H7 (cell line): ENCODE results near the gene MEGF10. TPM values are rescaled to one million over a fixed set of nuclear protein-coding genes. Genes with fewer than 3 reads are reported as not detected.

ENCODE experiments used
- DNase-seq: peaks from one replicate; pipeline ENCODE4 v3.0.0; 2012
- H3K27me3 ChIP-seq: 2 replicates; pipeline ENCODE4 v1.6.0; 2011; ENCODE audit warnings: mild to moderate bottlenecking, low read length; ENCODE audit not compliant: control insufficient read depth, insufficient read depth
- H3K36me3 ChIP-seq: replicated peaks from 2 replicates; pipeline ENCODE4 v1.5.1; 2011; ENCODE audit warnings: low read length; ENCODE audit not compliant: control insufficient read depth, insufficient read depth
- H3K4me3 ChIP-seq: 2 replicates; pipeline ENCODE4 v1.5.1; 2011; ENCODE audit warnings: low read depth, mild to moderate bottlenecking, control low read depth, low read length, moderate library complexity; ENCODE audit not compliant: insufficient read depth
- total RNA-seq: library from RNA; depleted of rRNA; stranded (reverse); fragments of >200 nt; shearing (Covaris generic); gene quantifications from 2 replicates; pipeline ENCODE4 v1.2.3, GENCODE V29; 2014

The MEGF10 gene
- total RNA-seq, 1 experiment from 2014 or later = 18.6 TPM

DNA sequence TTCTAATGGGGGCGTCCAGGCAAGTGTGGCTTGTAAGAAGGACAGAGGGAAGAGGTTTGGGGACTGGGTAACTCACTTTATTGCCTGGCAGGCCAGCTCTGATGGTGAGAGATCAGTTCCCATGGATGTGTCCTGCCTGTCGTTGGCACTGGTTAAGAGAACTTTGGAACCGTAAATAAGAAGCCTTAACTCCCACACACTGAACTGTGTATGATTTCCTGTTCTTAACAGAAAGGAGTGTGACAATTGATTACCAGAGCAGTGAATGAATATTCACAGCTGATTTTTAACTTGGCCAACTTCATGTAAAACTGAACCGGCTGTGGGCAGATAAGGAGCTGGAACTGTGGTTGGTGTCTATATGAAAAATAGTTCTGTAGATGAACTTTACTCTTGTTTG, 63.2 kb downstream of the MEGF10 start:
- no peak overlapping the region for H3K4me3 ChIP-seq
- H3K36me3 ChIP-seq = no peaks in the 10 kb centered on the region; the same call in 1 of the 2 replicates
- no peaks in the 10 kb centered on the region for H3K27me3 ChIP-seq
- DNase-seq = no peak

DNA sequence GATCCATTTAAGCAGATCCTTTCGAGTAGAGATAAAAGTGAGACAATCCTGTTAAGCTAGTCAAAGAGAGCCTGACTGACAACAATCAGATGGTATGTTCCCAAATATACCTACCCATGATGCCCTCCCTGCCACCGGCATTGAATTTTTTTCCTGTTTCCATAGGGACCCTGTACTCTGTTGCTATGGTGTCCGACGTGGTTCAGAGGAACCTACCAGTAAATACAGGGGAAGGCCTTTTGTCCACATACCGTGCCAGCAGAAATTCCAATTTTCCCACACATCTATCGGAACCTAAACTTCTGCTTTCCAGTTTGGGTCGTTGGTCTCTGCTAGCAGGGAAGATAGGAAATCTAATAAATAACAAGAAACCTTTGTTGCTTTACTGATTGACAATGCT, 64.7 kb downstream of the MEGF10 start:
- no peaks in the 10 kb centered on the region for H3K27me3 ChIP-seq
- no peak for DNase-seq
- no peak overlapping the region for H3K4me3 ChIP-seq
- no peaks in the 10 kb centered on the region; the same call in 1 of the 2 replicates for H3K36me3 ChIP-seq

DNA sequence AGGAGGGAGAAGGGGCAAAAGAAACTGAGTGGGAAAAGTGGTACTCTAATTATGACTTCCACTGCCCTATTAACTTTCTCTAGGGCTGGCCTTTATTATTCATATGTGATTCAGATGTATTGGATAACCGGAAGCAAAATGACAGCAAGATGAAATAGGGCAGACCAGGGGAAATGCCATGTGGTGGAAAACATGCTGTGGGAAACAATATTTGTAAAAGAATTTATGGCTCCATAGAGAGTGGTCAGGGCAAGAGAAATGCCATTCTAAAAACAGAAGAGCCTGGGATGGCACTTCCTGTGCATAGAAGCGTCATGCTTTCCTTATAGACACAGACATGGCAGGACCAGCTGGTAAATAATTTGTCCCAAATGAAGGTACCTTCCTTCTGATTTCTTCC, 67.7 kb downstream of the MEGF10 start:
- no peaks in the 10 kb centered on the region for H3K27me3 ChIP-seq
- H3K36me3 ChIP-seq = no peaks in the 10 kb centered on the region
- DNase-seq = no peak
- H3K4me3 ChIP-seq = no peak overlapping the region

DNA sequence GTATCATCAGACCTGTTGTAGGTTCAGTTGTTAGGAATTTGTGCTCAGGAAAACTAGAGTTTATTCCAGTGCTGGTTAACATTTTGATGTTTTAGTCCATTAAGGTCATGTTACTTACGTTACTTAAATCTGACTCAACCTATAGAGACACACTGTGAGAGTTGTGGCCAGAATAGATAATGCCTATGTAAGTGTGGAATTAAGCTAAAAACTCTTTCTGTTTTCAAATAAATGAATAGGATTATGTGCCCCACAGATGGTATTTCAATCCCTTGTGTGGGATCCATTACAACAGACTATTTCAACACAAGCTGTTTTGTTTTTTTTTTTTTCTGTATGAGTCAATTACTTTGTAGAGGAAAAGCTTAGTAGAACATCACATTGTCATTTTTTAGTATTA, 68.1 kb downstream of the MEGF10 start:
- H3K27me3 ChIP-seq = no peaks in the 10 kb centered on the region
- no peaks in the 10 kb centered on the region for H3K36me3 ChIP-seq
- H3K4me3 ChIP-seq = no peak overlapping the region
- DNase-seq = no peak

DNA sequence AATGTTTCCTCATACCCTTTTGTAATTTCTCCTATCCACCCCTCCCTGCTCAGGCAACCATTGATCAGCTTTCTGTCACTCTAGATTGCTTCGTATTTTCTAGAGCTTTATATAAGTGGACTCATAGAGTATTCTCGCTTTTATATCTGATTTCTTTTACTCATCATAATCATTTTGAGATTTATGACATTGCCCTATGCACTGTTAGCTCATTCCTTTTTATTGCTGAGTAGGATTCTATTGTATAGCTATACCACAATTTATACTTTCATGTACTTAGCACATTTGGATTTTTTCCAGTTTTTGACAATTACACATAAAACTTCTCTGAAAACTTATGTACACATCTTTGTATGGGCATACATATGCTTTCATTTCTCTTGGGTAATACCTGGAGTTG, 68.9 kb downstream of the MEGF10 start:
- no peak for DNase-seq
- H3K27me3 ChIP-seq = no peaks in the 10 kb centered on the region
- H3K36me3 ChIP-seq = no peaks in the 10 kb centered on the region
- H3K4me3 ChIP-seq = no peak overlapping the region

DNA sequence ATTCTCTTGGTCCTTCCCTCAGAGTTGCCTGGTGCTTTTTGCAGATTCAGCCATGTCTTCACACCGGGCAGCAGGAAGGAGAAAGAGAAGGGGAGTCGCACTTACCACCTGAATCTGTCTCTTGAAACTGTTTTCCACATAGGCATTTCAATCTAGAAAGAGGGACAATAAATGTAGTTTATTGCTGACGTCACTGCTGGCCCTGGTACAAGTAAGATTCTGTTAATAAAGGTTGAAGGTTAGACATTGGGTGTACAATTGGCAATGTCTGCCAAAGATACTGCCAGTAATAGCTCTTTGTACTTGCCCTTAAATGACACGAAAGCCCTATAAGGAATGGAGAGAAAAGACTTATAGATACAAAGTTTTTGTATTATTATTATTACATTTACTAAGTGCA, 72.8 kb downstream of the MEGF10 start:
- H3K36me3 ChIP-seq = no peaks in the 10 kb centered on the region
- no peaks in the 10 kb centered on the region for H3K27me3 ChIP-seq
- no peak overlapping the region for H3K4me3 ChIP-seq
- DNase-seq = no peak

DNA sequence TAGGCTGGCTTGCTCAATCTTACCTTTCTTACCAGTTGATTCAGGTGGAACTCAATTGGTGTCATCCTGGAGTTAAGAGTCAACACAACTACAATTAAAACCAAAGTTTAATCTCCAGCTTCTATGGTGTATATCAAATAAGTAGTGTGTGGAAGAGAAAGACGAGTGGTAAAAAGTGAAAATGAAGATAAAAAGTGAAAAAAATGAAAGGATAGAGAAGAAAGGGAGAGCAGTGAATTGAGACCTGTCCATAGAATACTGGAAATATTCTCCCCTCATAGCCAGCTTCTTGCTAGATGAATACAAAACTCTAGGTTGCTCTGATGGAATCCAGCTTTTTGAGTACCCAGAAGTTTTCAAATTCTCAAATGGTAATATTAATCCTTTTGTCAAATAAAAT, 76.4 kb downstream of the MEGF10 start:
- H3K27me3 ChIP-seq = no peaks in the 10 kb centered on the region
- no peak for DNase-seq
- H3K36me3 ChIP-seq = no peaks in the 10 kb centered on the region
- no peak overlapping the region for H3K4me3 ChIP-seq

DNA sequence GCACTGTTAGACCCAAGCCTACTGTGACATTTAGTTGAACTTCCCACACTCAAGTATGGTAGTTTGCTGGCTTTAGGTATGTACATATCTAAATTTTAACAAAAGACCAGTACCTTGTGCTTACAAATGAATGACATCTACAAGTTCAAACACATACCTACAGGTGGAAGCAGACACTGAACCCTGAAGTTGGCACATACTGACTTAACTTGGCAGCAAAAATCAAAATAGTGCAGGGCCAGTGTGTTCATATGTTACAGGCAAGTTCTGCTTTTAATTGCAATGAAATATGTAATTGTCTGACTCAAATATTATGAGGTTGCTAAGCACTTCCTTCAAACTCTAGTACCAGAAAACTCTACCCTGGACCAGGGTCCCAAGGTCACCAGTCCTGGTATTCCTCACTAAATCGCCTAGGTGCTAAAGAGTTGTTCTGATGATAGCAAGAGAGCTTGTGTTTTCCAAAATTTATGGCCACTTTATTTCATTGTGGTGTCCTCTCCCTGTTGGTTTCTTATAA, 77.4 kb downstream of the MEGF10 start:
- Histone ChIP-seq H3K4me3 (no peak overlapping the region), H3K36me3 (no peaks in the 10 kb centered on the region), H3K27me3 (no peaks in the 10 kb centered on the region)
- DNase-seq = no peak

DNA sequence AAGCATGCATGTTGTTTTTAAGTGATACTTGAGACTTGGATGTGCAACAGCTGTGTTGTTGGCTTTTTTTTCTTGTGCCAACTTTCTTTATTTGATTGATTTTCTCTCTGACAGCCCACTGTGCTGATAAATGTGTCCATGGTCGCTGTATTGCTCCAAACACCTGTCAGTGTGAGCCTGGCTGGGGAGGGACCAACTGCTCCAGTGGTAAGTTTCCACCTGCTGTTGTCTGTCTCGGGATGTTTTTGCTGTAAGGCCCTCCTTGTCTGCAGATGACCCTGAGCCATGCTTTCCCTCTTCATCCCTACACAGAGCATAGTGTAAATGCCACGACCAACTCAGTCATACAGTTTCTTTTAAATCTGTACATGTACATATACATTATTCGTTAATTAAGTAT, 79.2 kb downstream of the MEGF10 start:
- no peak for DNase-seq
- no peak overlapping the region for H3K4me3 ChIP-seq
- H3K27me3 ChIP-seq = no peaks in the 10 kb centered on the region
- H3K36me3 ChIP-seq = peaks cover 1% of the 10 kb centered on the region

DNA sequence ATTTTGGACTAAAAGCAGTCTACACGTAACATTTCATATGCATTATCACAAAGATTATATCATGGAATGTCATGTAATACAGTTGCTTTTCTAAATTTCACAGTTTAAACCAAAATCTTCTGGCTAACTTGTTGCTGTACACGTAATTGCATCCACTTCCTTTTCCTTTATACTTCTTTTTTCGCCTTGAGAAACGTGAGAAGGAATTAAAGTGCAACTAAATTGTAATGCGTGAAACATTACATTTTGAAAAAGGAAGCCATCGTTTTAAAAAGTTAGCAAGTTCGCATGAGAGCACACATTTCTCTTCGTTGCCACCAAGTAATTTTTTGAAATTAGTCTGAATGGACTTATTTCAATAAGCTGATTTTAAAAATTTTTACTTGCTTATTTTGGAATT, 80.0 kb downstream of the MEGF10 start:
- H3K36me3 ChIP-seq = peaks cover 1% of the 10 kb centered on the region
- H3K27me3 ChIP-seq = no peaks in the 10 kb centered on the region
- H3K4me3 ChIP-seq = no peak overlapping the region
- DNase-seq = no peak

DNA sequence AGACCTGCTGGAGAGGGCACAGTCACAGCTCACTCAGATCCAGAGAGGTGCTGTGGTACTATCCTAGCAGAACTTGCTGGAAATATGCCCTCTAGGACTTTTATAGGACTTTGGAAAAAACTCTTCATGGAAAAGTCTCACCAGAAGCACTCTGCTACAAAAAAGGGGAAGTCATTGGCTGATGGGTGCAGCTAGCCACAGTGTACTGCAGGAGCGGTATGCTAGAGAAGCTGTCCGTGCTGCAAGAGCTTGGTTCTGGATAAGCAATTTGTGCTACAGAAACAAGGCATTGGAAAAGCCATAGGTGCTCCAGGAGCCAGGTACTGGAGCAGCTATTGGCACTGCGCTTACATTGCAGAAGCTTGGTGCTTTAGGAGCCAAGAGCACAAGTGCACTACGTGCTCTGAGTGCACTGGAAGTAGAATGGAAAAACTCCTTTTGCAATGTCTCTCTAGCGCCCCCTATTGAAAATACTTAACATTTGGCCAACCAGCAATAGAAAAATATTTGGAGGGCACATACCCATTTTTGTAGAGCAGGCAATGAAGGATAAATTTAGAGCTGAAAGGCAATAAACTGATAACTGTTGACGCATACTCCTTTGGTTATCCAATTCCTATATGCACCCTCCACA, 83.4 kb downstream of the MEGF10 start:
- DNase-seq = no peak
- peaks cover 1% of the 10 kb centered on the region for H3K36me3 ChIP-seq
- H3K4me3 ChIP-seq = no peak overlapping the region
- H3K27me3 ChIP-seq = no peaks in the 10 kb centered on the region

DNA sequence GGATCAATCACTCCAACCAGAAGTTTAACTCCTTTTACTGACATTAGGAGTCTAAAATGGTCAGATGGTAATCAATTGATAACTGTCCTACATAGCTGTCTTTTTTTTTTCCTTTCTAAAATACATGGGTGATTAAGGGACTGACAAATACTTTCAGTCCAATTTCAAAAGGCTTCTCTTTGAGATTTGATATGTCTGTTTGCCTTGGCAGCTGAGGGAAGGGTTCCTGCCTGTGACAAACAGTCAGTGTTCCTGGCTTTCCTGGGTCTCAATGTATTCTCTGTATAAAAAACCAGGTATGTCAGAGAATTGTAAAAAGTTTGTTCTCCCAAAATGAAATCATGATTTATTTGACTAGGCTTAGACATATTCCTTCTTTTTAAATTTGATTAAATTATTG, 84.5 kb downstream of the MEGF10 start:
- Histone ChIP-seq H3K27me3 (no peaks in the 10 kb centered on the region), H3K36me3 (peaks cover 1% of the 10 kb centered on the region), H3K4me3 (no peak overlapping the region)
- DNase-seq = no peak

DNA sequence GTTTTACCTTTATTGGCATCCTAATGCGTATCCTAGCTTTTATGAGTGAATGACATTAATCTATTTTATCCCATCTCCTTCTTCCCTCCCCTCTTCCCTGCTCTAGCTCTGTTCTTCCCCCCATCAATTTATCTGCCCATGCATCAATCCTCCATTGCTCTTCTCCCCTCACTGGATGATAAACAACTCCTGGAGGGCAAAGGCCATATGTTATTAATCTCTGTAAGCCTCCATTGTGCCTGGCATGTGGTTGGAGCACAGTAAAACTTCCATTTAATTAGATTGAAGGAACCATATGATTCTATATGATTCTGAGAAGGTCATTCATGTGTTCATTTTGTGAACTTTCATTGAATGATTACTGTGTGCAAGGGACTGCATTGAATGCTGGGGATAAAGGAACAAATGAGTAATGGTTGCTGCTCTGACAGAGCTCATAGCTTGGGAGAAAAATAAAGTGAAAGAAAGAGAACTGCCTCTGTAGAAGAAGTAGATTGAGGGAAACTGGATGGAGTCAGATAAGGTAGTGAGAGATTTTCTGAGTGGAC, 85.0 kb downstream of the MEGF10 start:
- Histone ChIP-seq H3K36me3 (peaks cover 1% of the 10 kb centered on the region), H3K27me3 (no peaks in the 10 kb centered on the region), H3K4me3 (no peak overlapping the region)
- DNase-seq = no peak

DNA sequence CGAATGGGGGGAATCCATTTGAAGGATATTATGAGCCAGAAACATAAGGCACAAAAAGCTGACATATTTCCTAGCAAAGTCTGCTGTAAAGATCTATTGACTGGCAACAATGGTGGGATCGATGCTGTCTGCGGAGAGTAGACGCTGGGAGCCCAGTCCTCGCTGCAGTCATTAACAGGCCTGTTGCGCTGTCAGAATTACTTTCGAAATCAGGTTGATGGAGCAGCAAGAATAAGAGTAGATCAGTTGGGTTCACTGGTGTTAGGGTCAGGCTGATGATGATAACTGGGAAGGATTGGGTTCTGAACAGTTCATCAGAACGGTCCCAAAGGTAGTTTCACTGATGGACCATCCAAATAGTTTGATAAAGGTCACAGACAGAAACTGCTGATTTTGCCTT, 87.1 kb downstream of the MEGF10 start:
- Histone ChIP-seq H3K27me3 (no peaks in the 10 kb centered on the region), H3K4me3 (no peak overlapping the region), H3K36me3 (peaks cover 1% of the 10 kb centered on the region)
- DNase-seq = no peak

DNA sequence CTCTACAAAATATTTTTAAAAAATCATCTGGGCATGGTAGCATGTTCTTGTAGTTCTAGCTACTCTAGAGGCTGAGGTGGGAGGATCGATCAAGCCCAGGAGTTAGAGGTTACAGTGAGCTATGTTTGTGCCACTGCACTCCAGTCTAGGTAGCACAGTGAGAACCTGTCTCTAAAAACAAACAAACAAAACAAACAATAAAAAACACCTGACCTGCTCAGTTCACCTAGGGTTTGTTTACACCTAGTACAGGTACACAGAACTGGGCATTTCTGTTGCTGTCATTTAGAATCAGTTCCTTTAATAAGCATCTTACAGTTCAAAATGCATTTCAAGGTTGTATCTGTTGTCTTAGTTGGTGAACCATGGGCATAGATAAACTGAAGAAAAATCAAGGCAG, 95.3 kb downstream of the MEGF10 start:
- Histone ChIP-seq H3K36me3 (no peaks in the 10 kb centered on the region), H3K4me3 (no peak overlapping the region), H3K27me3 (no peaks in the 10 kb centered on the region)
- DNase-seq = no peak

DNA sequence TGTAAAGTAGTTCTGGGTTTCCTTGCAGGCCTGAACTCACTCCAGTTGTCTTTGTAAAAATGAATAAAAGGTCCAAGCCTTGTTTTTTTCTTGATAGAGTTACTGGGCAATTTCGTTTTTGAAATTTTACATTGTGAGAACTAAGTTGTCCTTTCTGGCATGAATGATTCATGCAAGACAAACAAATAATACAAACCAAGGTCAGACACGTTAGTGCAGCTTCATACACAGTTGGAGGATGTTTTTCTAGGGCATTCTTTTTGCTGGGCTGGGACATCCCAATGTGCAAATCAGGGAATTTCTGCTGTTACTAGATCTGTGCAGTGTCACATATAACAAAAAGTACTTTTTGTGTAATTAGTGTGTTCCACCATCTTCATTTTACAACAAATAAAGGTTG, 96.0 kb downstream of the MEGF10 start:
- Histone ChIP-seq H3K36me3 (no peaks in the 10 kb centered on the region), H3K27me3 (no peaks in the 10 kb centered on the region)
- DNase-seq = no peak

More for the DNA sequence above, 96.0 kb downstream of the MEGF10 start:
- H3K4me3 ChIP-seq = no peak overlapping the region
